OCI-LY1 (cell line): Measurements from ENCODE around the gene LMTK2.

Experiments used
- H2AFZ ChIP-seq: fragments of 200-600 bp; sonication (generic), shearing (Covaris generic); 2 replicates; pipeline ENCODE4 v1.6.0; 2014; ENCODE audit warnings: antibody characterized with exemption, mild to moderate bottlenecking, low read length
- H3F3A ChIP-seq: fragments of 200-600 bp; sonication (generic), shearing (Covaris generic); 2 replicates; pipeline ENCODE4 v1.6.0; 2014; ENCODE audit warnings: mild to moderate bottlenecking, antibody characterized with exemption, low read length, moderate library complexity; ENCODE audit not compliant: insufficient read depth
- H3K27ac ChIP-seq: fragments of 200-600 bp; sonication (generic); 2 replicates; pipeline ENCODE4 v1.5.1; 2014; ENCODE audit warnings: low read length, mixed run types, mild to moderate bottlenecking, low read depth; ENCODE audit not compliant: poor library complexity, severe bottlenecking
- H3K27me3 ChIP-seq: fragments of 200-600 bp; sonication (generic); 2 replicates; pipeline ENCODE4 v1.6.0; 2014; ENCODE audit warnings: antibody characterized with exemption, mild to moderate bottlenecking, low read length, moderate library complexity; ENCODE audit not compliant: insufficient read depth
- H3K36me3 ChIP-seq: fragments of 200-600 bp; sonication (generic); 2 replicates; pipeline ENCODE4 v1.6.1; 2014; ENCODE audit warnings: mild to moderate bottlenecking, antibody characterized with exemption, low read length, moderate library complexity, mixed read lengths; ENCODE audit not compliant: insufficient read depth
- H3K4me1 ChIP-seq: fragments of 200-600 bp; sonication (generic); 2 replicates; pipeline ENCODE4 v1.5.1; 2014; ENCODE audit warnings: mild to moderate bottlenecking, low read length, moderate library complexity; ENCODE audit not compliant: insufficient read depth, severe bottlenecking
- H3K4me2 ChIP-seq: fragments of 200-600 bp; sonication (generic), shearing (Covaris generic); 2 replicates; pipeline ENCODE4 v1.6.1; 2014; ENCODE audit warnings: low read length
- H3K4me3 ChIP-seq: fragments of 200-600 bp; sonication (generic); 2 replicates; pipeline ENCODE4 v1.5.1; 2014; ENCODE audit warnings: low read length, low read depth, mild to moderate bottlenecking, mixed read lengths; ENCODE audit not compliant: poor library complexity, severe bottlenecking
- H3K79me2 ChIP-seq: fragments of 200-600 bp; shearing (Covaris generic); 2 replicates; pipeline ENCODE4 v1.6.1; 2016; ENCODE audit warnings: mixed run types, low read length, mixed read lengths; ENCODE audit not compliant: insufficient read depth
- H3K9ac ChIP-seq: fragments of 200-600 bp; sonication (generic), shearing (Covaris generic); 2 replicates; pipeline ENCODE4 v1.6.1; 2014; ENCODE audit warnings: mild to moderate bottlenecking, low read length, mixed read lengths
- H3K9me2 ChIP-seq: fragments of 200-600 bp; sonication (generic), shearing (Covaris generic); 2 replicates; pipeline ENCODE4 v1.6.1; 2014; ENCODE audit warnings: low read depth, mild to moderate bottlenecking, low read length, mixed read lengths
- H3K9me3 ChIP-seq: fragments of 200-600 bp; shearing (Covaris generic); 2 replicates; pipeline ENCODE4 v1.6.1; 2014; ENCODE audit warnings: low read length, mixed read lengths
- H4K20me1 ChIP-seq: fragments of 200-600 bp; sonication (generic), shearing (Covaris generic); 2 replicates; pipeline ENCODE4 v1.6.0; 2016; ENCODE audit warnings: mild to moderate bottlenecking, low read length; ENCODE audit not compliant: insufficient read depth
- EZH2 ChIP-seq: fragments of 200-600 bp; sonication (generic), shearing (Covaris generic); IDR thresholded peaks from 2 replicates; pipeline ENCODE4 v1.8.0; 2017; ENCODE audit warnings: borderline replicate concordance, mixed run types, mild to moderate bottlenecking, antibody characterized with exemption, low read length, moderate library complexity, mixed read lengths
- TF ChIP-seq, protein P1 (sequence below): fragments of 200-600 bp; sonication (generic), shearing (Covaris generic); IDR thresholded peaks from 2 replicates; pipeline ENCODE4 v1.5.1; 2017; ENCODE audit warnings: mild to moderate bottlenecking, antibody characterized with exemption, low read length, moderate library complexity, mixed read lengths

Gene LMTK2

DNA sequence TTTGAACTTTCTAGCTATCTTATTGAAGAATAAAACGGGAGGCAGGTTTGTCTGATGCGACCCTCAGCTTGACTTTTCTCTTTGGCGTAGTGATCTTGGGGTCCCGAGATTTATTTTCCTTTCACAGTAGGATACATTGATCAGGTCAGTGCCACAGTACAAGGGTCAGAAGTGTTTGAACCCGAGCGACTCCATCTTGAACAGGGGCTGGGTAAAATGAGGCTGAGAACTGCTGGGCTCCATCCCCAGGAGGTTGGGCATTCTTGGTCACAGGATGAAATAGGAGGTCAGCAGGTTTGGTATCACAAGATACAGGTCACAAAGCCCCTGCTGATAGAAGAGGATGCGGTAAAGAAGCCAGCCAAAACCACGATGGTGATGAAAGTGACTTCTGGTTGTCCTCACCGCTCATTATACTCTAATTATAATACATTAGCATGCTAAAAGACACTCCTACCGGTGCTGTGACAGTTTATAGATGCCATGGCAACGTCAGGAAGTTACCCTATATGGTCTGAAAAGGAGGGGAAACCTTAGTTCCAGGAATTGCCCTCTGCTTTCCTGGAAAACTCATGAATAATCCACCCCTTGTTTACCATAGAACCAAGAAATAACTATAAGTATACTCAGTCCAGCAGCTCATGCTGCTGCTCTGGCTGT is 148.4 kb downstream of the LMTK2 start:
- no peaks in the 10 kb centered on the region for H3F3A ChIP-seq
- H3K4me1 ChIP-seq = peaks cover 26% of the 10 kb centered on the region
- no peaks in the 10 kb centered on the region for H4K20me1 ChIP-seq
- no peaks in the 10 kb centered on the region; the same call in 1 of the 2 replicates for H3K9me3 ChIP-seq
- no peak overlapping the region for H3K27ac ChIP-seq
- H2AFZ ChIP-seq = no peak overlapping the region
- H3K36me3 ChIP-seq = peaks cover 23% of the 10 kb centered on the region
- no peaks in the 10 kb centered on the region for H3K9me2 ChIP-seq
- TF ChIP-seq, protein P1, sequence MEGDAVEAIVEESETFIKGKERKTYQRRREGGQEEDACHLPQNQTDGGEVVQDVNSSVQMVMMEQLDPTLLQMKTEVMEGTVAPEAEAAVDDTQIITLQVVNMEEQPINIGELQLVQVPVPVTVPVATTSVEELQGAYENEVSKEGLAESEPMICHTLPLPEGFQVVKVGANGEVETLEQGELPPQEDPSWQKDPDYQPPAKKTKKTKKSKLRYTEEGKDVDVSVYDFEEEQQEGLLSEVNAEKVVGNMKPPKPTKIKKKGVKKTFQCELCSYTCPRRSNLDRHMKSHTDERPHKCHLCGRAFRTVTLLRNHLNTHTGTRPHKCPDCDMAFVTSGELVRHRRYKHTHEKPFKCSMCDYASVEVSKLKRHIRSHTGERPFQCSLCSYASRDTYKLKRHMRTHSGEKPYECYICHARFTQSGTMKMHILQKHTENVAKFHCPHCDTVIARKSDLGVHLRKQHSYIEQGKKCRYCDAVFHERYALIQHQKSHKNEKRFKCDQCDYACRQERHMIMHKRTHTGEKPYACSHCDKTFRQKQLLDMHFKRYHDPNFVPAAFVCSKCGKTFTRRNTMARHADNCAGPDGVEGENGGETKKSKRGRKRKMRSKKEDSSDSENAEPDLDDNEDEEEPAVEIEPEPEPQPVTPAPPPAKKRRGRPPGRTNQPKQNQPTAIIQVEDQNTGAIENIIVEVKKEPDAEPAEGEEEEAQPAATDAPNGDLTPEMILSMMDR = no peak
- TF ChIP-seq EZH2 = no peak
- no peak overlapping the region for H3K4me2 ChIP-seq
- peaks cover 6% of the 10 kb centered on the region for H3K79me2 ChIP-seq
- no peak overlapping the region for H3K9ac ChIP-seq
- H3K4me3 ChIP-seq = no peak overlapping the region
- H3K27me3 ChIP-seq = no peaks in the 10 kb centered on the region

DNA sequence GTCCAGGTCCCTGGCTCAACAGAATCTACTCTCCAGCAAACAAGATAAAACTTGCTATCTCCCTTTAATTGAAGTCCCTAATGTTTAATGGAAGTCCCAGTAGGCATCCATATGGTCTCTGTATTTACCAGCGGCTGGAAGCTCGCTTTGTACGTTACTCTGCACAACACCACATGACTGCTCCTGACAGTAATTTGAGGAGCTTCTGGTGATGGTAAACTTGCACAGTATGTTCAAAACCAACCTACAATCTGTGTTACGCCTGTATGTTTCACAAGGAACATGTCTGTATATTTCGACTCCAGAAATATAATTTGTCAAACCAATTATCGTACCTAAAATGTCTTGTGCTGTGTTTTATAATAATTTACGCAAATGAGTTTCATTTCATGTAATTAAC is 149.8 kb downstream of the LMTK2 start:
- Histone ChIP-seq H3K79me2 (peaks cover 6% of the 10 kb centered on the region), H3K4me2 (no peak overlapping the region), H3K27me3 (no peaks in the 10 kb centered on the region), H3K9ac (no peak overlapping the region), H3K4me3 (no peak overlapping the region), H3K27ac (no peak overlapping the region), H3K36me3 (peaks cover 36% of the 10 kb centered on the region), H4K20me1 (no peaks in the 10 kb centered on the region), H3K9me3 (peaks cover 7% of the 10 kb centered on the region), H3K4me1 (peaks cover 12% of the 10 kb centered on the region), H3F3A (no peaks in the 10 kb centered on the region), H3K9me2 (no peaks in the 10 kb centered on the region), H2AFZ (no peak overlapping the region)
- TF ChIP-seq, protein P1 = no peak
- no peak for TF ChIP-seq EZH2

DNA sequence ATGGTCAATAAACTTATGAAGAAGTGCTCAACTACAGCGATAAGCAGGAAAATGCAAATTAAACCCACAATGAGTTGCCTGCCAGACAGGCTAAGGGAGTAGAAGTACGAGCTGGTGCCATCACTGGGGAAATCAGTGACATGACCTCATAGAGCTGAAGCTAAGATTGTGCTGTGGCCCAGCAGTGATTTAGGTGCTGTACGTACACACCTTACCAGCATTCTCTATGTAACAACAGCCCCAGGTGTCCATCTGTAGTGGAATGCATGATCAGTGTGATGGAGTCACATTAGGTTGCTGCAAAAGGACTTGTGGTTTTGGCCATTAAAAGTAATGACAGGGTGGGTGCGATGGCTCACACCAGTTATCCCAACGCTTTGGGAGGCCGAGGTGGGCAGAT is 151.0 kb downstream of the LMTK2 start:
- Histone ChIP-seq H3K79me2 (peaks cover 2% of the 10 kb centered on the region), H4K20me1 (no peaks in the 10 kb centered on the region), H3K36me3 (peaks cover 41% of the 10 kb centered on the region), H3K9me3 (peaks cover 10% of the 10 kb centered on the region), H3K4me1 (peaks cover 8% of the 10 kb centered on the region), H2AFZ (no peak overlapping the region), H3K4me2 (no peak overlapping the region), H3F3A (no peaks in the 10 kb centered on the region), H3K4me3 (no peak overlapping the region), H3K9me2 (no peaks in the 10 kb centered on the region), H3K27ac (no peak overlapping the region), H3K27me3 (no peaks in the 10 kb centered on the region), H3K9ac (no peak overlapping the region)
- no peak for TF ChIP-seq EZH2
- TF ChIP-seq, protein P1 = no peak
